Tibial nerve (tissue), 4 donors: ENCODE results near the gene TRAPPC2L. TPM values are rescaled to one million over a fixed set of nuclear protein-coding genes. Genes with fewer than 3 reads are reported as not detected.

Source experiments
- DNase-seq, 2 donors: peaks; one replicate each; pipeline ENCODE4 v3.0.0-alpha.2; 2019; ENCODE audit warnings: low spot score in 2 of 2
- H3K27ac ChIP-seq, 4 donors: fragments of 200-600 bp; sonication (generic) in 3 of 4; one replicate each; pipeline ENCODE4 v1.5.1; 2017 to 2019; ENCODE audit warnings: mild to moderate bottlenecking in 1 of 4
- H3K27me3 ChIP-seq, 2 donors: fragments of 200-600 bp; sonication (generic) in 1 of 2; one replicate each; pipeline versions ENCODE4 v1.5.1 to v1.6.0; 2017 to 2019
- H3K36me3 ChIP-seq, 3 donors: fragments of 200-600 bp; sonication (generic); one replicate each; pipeline ENCODE4 v1.5.1; 2018 to 2019
- H3K4me1 ChIP-seq, 4 donors: fragments of 200-600 bp; sonication (generic) in 3 of 4; one replicate each; pipeline ENCODE4 v1.5.1; 2017 to 2019
- H3K4me3 ChIP-seq, 4 donors: fragments of 200-600 bp; sonication (generic) in 3 of 4; one replicate each; pipeline ENCODE4 v1.5.1; 2017 to 2019; ENCODE audit warnings: mild to moderate bottlenecking in 1 of 4, moderate library complexity in 1 of 4
- H3K9me3 ChIP-seq, 4 donors: fragments of 200-600 bp; sonication (generic) in 3 of 4; one replicate each; pipeline ENCODE4 v1.5.1; 2017 to 2019
- EP300 ChIP-seq, 2 donors: sonication (generic); formaldehyde crosslinking; IDR thresholded peaks; one replicate each; pipeline ENCODE4 v1.6.1; 2017; ENCODE audit warnings: antibody characterized with exemption in 2 of 2, mild to moderate bottlenecking in 1 of 2
- POLR2A ChIP-seq, 2 donors: fragments of 450-650 bp; IDR thresholded peaks; one replicate each; pipeline ENCODE4 v1.6.1; 2017; ENCODE audit warnings: antibody characterized with exemption in 2 of 2, mild to moderate bottlenecking in 2 of 2, moderate library complexity in 2 of 2
- WGBS, 2 donors: methylation state at CpG; one replicate each; pipeline ENCODE4 v1.1.5; 2018; 5-methylcytosine and 5-hydroxymethylcytosine counted together
- total RNA-seq, 4 donors: library from RNA; depleted of rRNA; stranded (reverse); fragments of >200 nt; gene quantifications; one replicate each; pipeline ENCODE4 v1.1.0, GENCODE V29; 2016
- TF ChIP-seq, protein P1 (sequence below), 5 experiments: fragments of 200-600 bp in 3 of 5; fragments of 450-650 bp in 2 of 5; sonication (generic) in 3 of 5; IDR thresholded peaks; one replicate each; pipeline ENCODE4 v1.5.1; 2016 to 2019; ENCODE audit warnings: antibody characterized with exemption in 5 of 5, mild to moderate bottlenecking in 3 of 5, moderate library complexity in 2 of 5

TRAPPC2L gene
- total RNA-seq, 4 donors from 2014 or later, result 18.0 to 36.6 (median 22.9) TPM

DNA sequence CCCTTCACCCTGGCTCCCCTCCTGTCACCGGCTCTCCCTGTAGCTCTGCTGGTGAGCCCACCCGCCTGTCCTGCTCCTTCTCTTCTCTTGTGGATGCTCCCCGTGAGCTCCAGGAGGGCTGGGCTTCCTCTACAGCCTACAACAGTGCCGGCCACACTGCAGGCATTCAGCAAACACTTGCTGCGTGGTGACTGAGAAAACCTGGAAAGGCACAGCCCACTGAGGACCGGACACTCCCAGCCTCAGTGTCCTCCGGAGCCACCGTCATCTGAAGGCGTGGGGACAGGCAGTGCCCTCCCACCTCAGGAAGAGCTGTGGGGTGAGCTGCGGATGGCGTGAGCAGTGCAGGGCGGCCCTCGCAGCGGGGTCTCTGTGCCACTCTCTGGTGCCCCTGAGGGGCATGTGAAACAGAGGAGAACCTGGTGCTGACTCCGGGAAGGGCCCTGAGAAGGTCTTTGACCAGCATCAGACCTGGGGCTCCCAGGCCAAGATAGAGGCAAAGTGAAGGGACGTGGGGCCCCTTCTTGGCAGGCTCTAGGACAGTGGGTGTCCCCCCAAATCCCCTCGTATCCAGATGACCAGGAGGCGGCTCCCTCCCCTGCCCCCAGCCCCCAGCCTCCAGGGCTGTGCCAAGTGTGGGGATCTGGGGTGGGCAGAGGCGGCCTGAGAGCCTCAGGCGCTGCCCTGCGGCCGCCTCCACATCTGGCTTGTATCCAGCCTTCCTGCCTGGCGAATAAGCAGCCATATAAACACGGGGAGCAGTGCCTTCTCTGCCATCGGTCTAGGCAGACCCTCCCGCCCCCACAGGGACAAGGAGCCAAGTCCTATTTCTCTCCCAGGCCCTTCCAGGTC, 53.6 kb downstream of the TRAPPC2L start:
- H3K4me3 ChIP-seq, result no peak overlapping the region
- H3K27ac ChIP-seq, result no peak overlapping the region
- no peak for DNase-seq
- H3K36me3 ChIP-seq, result no peaks in the 10 kb centered on the region
- H3K27me3 ChIP-seq, result peaks cover 0 to 32% of the 10 kb centered on the region in 2 donors
- WGBS, 2 donors, result 54% methylated on average over 17 to 26 of the region's 26 CpGs
- H3K9me3 ChIP-seq, result no peaks in the 10 kb centered on the region
- H3K4me1 ChIP-seq, result peaks cover 0 to 26% (median 3%) of the 10 kb centered on the region in 4 donors
- TF ChIP-seq EP300 (IDR thresholded peaks at IDR 0.05), result no peak
- no peak for TF ChIP-seq POLR2A (IDR thresholded peaks at IDR 0.05)
- TF ChIP-seq, protein P1, sequence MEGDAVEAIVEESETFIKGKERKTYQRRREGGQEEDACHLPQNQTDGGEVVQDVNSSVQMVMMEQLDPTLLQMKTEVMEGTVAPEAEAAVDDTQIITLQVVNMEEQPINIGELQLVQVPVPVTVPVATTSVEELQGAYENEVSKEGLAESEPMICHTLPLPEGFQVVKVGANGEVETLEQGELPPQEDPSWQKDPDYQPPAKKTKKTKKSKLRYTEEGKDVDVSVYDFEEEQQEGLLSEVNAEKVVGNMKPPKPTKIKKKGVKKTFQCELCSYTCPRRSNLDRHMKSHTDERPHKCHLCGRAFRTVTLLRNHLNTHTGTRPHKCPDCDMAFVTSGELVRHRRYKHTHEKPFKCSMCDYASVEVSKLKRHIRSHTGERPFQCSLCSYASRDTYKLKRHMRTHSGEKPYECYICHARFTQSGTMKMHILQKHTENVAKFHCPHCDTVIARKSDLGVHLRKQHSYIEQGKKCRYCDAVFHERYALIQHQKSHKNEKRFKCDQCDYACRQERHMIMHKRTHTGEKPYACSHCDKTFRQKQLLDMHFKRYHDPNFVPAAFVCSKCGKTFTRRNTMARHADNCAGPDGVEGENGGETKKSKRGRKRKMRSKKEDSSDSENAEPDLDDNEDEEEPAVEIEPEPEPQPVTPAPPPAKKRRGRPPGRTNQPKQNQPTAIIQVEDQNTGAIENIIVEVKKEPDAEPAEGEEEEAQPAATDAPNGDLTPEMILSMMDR (IDR thresholded peaks at IDR 0.05), result no peak

DNA sequence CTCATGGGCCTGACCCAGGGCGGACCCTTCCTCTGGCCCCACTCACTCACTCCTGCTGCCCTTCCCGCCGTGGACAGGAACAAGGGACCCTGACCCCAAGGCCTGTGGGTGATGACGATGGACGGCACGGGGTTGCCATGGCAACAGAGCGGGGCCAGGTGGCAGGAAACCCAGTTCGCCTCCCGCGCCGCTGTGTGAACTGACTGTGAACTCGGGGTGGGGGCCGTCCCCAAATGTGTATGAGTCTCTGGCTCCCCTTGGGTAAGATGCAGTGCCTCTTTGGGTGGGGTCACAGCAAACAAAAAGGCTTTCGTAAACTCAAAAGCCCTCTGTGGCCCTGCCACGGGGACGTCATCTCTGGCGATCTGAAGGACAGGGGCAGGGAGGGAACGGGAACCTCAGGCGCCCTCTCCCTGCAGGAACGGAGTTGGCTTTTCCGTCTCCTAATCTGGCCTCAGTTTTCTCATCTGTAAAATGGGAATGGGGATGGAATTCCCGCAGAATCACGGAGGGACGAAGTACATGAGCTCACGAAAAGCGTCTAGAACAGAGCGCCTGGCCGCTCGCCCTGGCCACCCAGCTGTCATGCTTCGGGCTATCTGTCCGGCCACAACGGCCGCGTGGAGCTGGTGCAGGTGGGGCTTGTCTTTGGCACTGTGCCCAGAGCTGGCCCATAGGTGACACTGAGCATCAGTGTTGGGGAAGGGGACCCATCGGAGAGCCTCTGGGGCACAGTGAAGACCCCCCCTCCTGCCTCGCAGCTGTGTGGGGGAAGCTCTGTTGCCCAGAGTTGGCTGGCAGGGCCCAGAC, 54.4 kb downstream of the TRAPPC2L start:
- Histone ChIP-seq H3K27ac (no peak overlapping the region), H3K27me3 (peaks cover 0 to 32% of the 10 kb centered on the region in 2 donors), H3K4me1 (peaks cover 0 to 26% (median 3%) of the 10 kb centered on the region in 4 donors), H3K36me3 (no peaks in the 10 kb centered on the region), H3K4me3 (no peak overlapping the region), H3K9me3 (no peaks in the 10 kb centered on the region)
- TF ChIP-seq, protein P1 (IDR thresholded peaks at IDR 0.05), result no peak
- no peak for TF ChIP-seq POLR2A (IDR thresholded peaks at IDR 0.05)
- WGBS, 2 donors, result 66 to 67% methylated on average over 34 to 36 of the region's 36 CpGs
- no peak for DNase-seq

DNA sequence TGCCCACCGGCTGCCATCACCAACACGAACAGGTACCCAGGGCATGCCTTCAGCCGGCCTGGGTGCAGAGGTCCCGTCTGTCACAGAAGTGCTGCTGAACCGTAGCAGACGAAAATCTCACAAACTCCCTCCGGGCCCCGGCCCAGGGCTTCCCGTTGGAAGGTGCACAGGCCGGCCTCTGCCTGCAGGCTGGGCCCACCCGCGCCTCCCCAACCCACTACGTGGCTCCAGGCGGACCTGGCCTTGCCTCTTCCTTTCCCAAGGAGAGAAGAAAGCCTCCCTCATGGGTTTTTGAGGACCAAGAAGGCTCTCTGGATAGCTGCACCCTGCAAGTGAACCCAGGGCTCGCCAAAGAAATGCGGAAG, 55.0 kb downstream of the TRAPPC2L start:
- TF ChIP-seq, protein P1 (IDR thresholded peaks at IDR 0.05), result no peak
- TF ChIP-seq EP300 (IDR thresholded peaks at IDR 0.05) (no peak), POLR2A (IDR thresholded peaks at IDR 0.05) (no peak)
- H3K9me3 ChIP-seq, result no peaks in the 10 kb centered on the region
- peaks cover 0 to 32% of the 10 kb centered on the region in 2 donors for H3K27me3 ChIP-seq
- DNase-seq, result no peak
- H3K36me3 ChIP-seq, result no peaks in the 10 kb centered on the region
- no peak overlapping the region for H3K4me3 ChIP-seq
- H3K4me1 ChIP-seq, result peaks cover 0 to 26% (median 3%) of the 10 kb centered on the region in 4 donors
- no peak overlapping the region for H3K27ac ChIP-seq
- 79 to 84% methylated on average over 7 to 13 of the region's 16 CpGs for WGBS, 2 donors

Other genes with a start within 250 kb of the TRAPPC2L start
- gene IL17C, start 218.6 kb upstream of the TRAPPC2L start, total RNA-seq, result not detected
- 100 to 1,000 TPM in 2 of 4 donors, 10 to 100 TPM in 2; 86.3 to 199 (median 121) TPM for gene CYBA, start 206.1 kb upstream of the TRAPPC2L start, total RNA-seq
- gene MVD, start 194.0 kb upstream of the TRAPPC2L start, total RNA-seq, result 10 to 100 TPM; 32.7 to 49.4 (median 39.9) TPM
- gene SNAI3, start 170.6 kb upstream of the TRAPPC2L start, total RNA-seq, result 1 to 10 TPM in 2 of 4 donors, under 1 TPM in 2; 0.87 to 1.2 (median 1.0) TPM
- gene RNF166, start 150.7 kb upstream of the TRAPPC2L start, total RNA-seq, result 10 to 100 TPM; 36.5 to 56.7 (median 43.5) TPM
- gene CTU2, start 150.6 kb upstream of the TRAPPC2L start, total RNA-seq, result 10 to 100 TPM; 12.3 to 22.5 (median 12.5) TPM
- 100 to 1,000 TPM in 3 of 4 donors, 10 to 100 TPM in 1; 90.5 to 309 (median 165) TPM for gene PIEZO1, start 71.9 kb upstream of the TRAPPC2L start, total RNA-seq
- 1 to 10 TPM in 2 of 4 donors, under 1 TPM in 1, not detected in 1; 0.44 to 1.5 (median 1.4) TPM for gene CDT1, start 53.3 kb upstream of the TRAPPC2L start, total RNA-seq
- gene APRT, start 45.2 kb upstream of the TRAPPC2L start, total RNA-seq, result 100 to 1,000 TPM in 2 of 4 donors, 10 to 100 TPM in 2; 83.4 to 157 (median 106) TPM
- gene GALNS, start 180 bp upstream of the TRAPPC2L start, total RNA-seq, result 10 to 100 TPM; 15.1 to 80.1 (median 43.2) TPM
- not detected for gene PABPN1L, start 9.5 kb downstream of the TRAPPC2L start, total RNA-seq
- 1 to 10 TPM in 3 of 4 donors, under 1 TPM in 1; 0.78 to 5.0 (median 2.8) TPM for gene CBFA2T3, start 120.1 kb downstream of the TRAPPC2L start, total RNA-seq
- 10 to 100 TPM; 29.9 to 48.0 (median 40.3) TPM for gene ACSF3, start 236.7 kb downstream of the TRAPPC2L start, total RNA-seq